Cardiac muscle cell (in vitro differentiated cells and primary cell): Measurements from ENCODE around the gene ZFR2. TPM values are rescaled to one million over a fixed set of nuclear protein-coding genes. Genes with fewer than 3 reads are reported as not detected.

Experiments used
- DNase-seq, 2 donors: peaks; one replicate each; pipeline versions ENCODE4 v3.0.0 to v3.0.0-alpha.2; 2010 to 2017; ENCODE audit warnings: low read depth in 1 of 2, low spot score in 1 of 2
- H3K27ac ChIP-seq: fragments of 200-600 bp; sonication (generic); 2 replicates; pipeline ENCODE4 v1.5.1; 2016
- H3K27me3 ChIP-seq: fragments of 200-600 bp; sonication (generic); 2 replicates; pipeline ENCODE4 v1.6.0; 2016; ENCODE audit warnings: control low read depth
- H3K36me3 ChIP-seq: fragments of 200-600 bp; sonication (generic); 2 replicates; pipeline ENCODE4 v1.5.1; 2016; ENCODE audit warnings: control low read depth
- H3K4me1 ChIP-seq: fragments of 200-600 bp; sonication (generic); 2 replicates; pipeline ENCODE4 v1.8.1; 2017; ENCODE audit warnings: low read depth, mild to moderate bottlenecking, mixed run types
- H3K4me3 ChIP-seq: fragments of 200-600 bp; sonication (generic); 2 replicates; pipeline ENCODE4 v1.5.1; 2016; ENCODE audit warnings: mild to moderate bottlenecking
- H3K9me3 ChIP-seq: fragments of 200-600 bp; sonication (generic); 2 replicates; pipeline ENCODE4 v1.5.1; 2017; ENCODE audit warnings: low read depth, mild to moderate bottlenecking, control low read depth
- CTCF ChIP-seq: IDR thresholded peaks from 2 replicates; pipeline ENCODE4 v1.5.1; 2012; ENCODE audit warnings: low read depth, mild to moderate bottlenecking, low read length
- polyA plus RNA-seq: library from polyadenylated mRNA; unstranded; fragments of >200 nt; fragmentation: Nextera tagmentation; extraction: Ambion mirVana; gene quantifications from 2 replicates; pipeline ENCODE4 v1.2.1, GENCODE V29; 2016
- total RNA-seq: library from RNA; depleted of rRNA; stranded (reverse); fragments of >200 nt; gene quantifications from 2 replicates; pipeline ENCODE4 v1.2.3, GENCODE V29; 2016

The ZFR2 gene
- total and polyA plus RNA-seq, 2 experiments from 2014 or later: 18.8 to 44.7 TPM

- no peak overlapping the region for H3K27ac ChIP-seq
- TF ChIP-seq CTCF: no peak
- no peak for DNase-seq
- H3K4me3 ChIP-seq: no peak overlapping the region
- H3K4me1 ChIP-seq: peaks cover 3% of the 10 kb centered on the region
- H3K27me3 ChIP-seq: no peaks in the 10 kb centered on the region
- H3K36me3 ChIP-seq: no peaks in the 10 kb centered on the region
- H3K9me3 ChIP-seq: no peaks in the 10 kb centered on the region
These were observed 55.1 kb downstream of the ZFR2 start for GRCh38 chr19:3813473-3814392.

GRCh38 chr19:3810708-3811355, 58.0 kb downstream of the ZFR2 start:
- no peaks in the 10 kb centered on the region for H3K36me3 ChIP-seq
- no peaks in the 10 kb centered on the region for H3K9me3 ChIP-seq
- TF ChIP-seq CTCF: no peak
- no peak for DNase-seq
- H3K27ac ChIP-seq: no peak overlapping the region
- no peak overlapping the region for H3K4me3 ChIP-seq
- no peaks in the 10 kb centered on the region for H3K27me3 ChIP-seq
- H3K4me1 ChIP-seq: no peaks in the 10 kb centered on the region

GRCh38 chr19:3809881-3810707, 58.7 kb downstream of the ZFR2 start:
- Histone ChIP-seq H3K4me1 (no peaks in the 10 kb centered on the region), H3K4me3 (no peak overlapping the region), H3K27me3 (no peaks in the 10 kb centered on the region), H3K27ac (no peak overlapping the region), H3K9me3 (no peaks in the 10 kb centered on the region), H3K36me3 (no peaks in the 10 kb centered on the region)
- no peak for TF ChIP-seq CTCF
- no peak for DNase-seq

GRCh38 chr19:3808420-3809143, 60.3 kb downstream of the ZFR2 start:
- no peak for DNase-seq

More at GRCh38 chr19:3808420-3809143, 60.3 kb downstream of the ZFR2 start:
- no peaks in the 10 kb centered on the region for H3K36me3 ChIP-seq
- no peaks in the 10 kb centered on the region for H3K27me3 ChIP-seq
- no peak for TF ChIP-seq CTCF
- no peak overlapping the region for H3K27ac ChIP-seq
- no peaks in the 10 kb centered on the region for H3K9me3 ChIP-seq
- no peak overlapping the region for H3K4me3 ChIP-seq
- no peaks in the 10 kb centered on the region for H3K4me1 ChIP-seq
